ENCODE data around the gene UBR4.

Gene UBR4

GRCh38 chr1:19070197-19070651 is 139.8 kb downstream of the UBR4 start:
- H3K9ac ChIP-seq (ENCODE audit: low read depth, low read length): no peak overlapping the region
- H3K79me2 ChIP-seq (ENCODE audit: insufficient read depth, low read length): no peaks in the 10 kb centered on the region
- ATAC-seq (ENCODE audit: insufficient read depth, low read depth) (no peak), DNase-seq (no peak)
- no peak overlapping the region for H3K4me2 ChIP-seq (ENCODE audit: insufficient read depth, low read length)
- TF ChIP-seq CTCF (IDR thresholded peaks at IDR 0.05; ENCODE audit: borderline replicate concordance, extremely low read depth, low read length, poor library complexity, severe bottlenecking): no peak
- no peak for TF ChIP-seq EZH2 (IDR thresholded peaks at IDR 0.05; ENCODE audit: borderline replicate concordance, low read depth, low read length, severe bottlenecking)
- H2AFZ ChIP-seq (ENCODE audit: low read depth, low read length): no peak overlapping the region
- H3K27ac ChIP-seq (ENCODE audit: low read length): no peak overlapping the region
- H4K20me1 ChIP-seq (ENCODE audit: insufficient read depth, low read length): peaks cover 10% of the 10 kb centered on the region; the same call in 1 of the 2 replicates
- no peaks in the 10 kb centered on the region for H3K27me3 ChIP-seq (ENCODE audit: insufficient read depth, low read length, poor library complexity)
- no peaks in the 10 kb centered on the region for H3K9me3 ChIP-seq (ENCODE audit: insufficient read depth, low read length, severe bottlenecking)
- no peak overlapping the region for H3K4me3 ChIP-seq (ENCODE audit: low read depth in 1 of 2, low read length in 2 of 2)
- H3K36me3 ChIP-seq (ENCODE audit: insufficient read depth, low read length): peaks cover 22% of the 10 kb centered on the region
- H3K4me1 ChIP-seq (ENCODE audit: insufficient read depth, low read length): no peaks in the 10 kb centered on the region

- Histone ChIP-seq H3K27me3 (ENCODE audit: insufficient read depth, low read length, poor library complexity) (no peaks in the 10 kb centered on the region), H3K27ac (ENCODE audit: low read length) (no peak overlapping the region), H3K4me1 (ENCODE audit: insufficient read depth, low read length) (no peaks in the 10 kb centered on the region), H3K9me3 (ENCODE audit: insufficient read depth, low read length, severe bottlenecking) (no peaks in the 10 kb centered on the region), H3K9ac (ENCODE audit: low read depth, low read length) (no peak overlapping the region), H3K36me3 (ENCODE audit: insufficient read depth, low read length) (peaks cover 7% of the 10 kb centered on the region), H3K4me2 (ENCODE audit: insufficient read depth, low read length) (no peak overlapping the region), H2AFZ (ENCODE audit: low read depth, low read length) (no peak overlapping the region), H4K20me1 (ENCODE audit: insufficient read depth, low read length) (peaks cover 10% of the 10 kb centered on the region; the same call in 1 of the 2 replicates), H3K79me2 (ENCODE audit: insufficient read depth, low read length) (no peaks in the 10 kb centered on the region), H3K4me3 (ENCODE audit: low read depth in 1 of 2, low read length in 2 of 2) (no peak overlapping the region)
- no peak for ATAC-seq (ENCODE audit: insufficient read depth, low read depth)
- TF ChIP-seq CTCF (IDR thresholded peaks at IDR 0.05; ENCODE audit: borderline replicate concordance, extremely low read depth, low read length, poor library complexity, severe bottlenecking): no peak
- DNase-seq: no peak
These were observed 141.3 kb downstream of the UBR4 start for GRCh38 chr1:19068639-19069276.

- Histone ChIP-seq H3K4me3 (ENCODE audit: low read depth in 1 of 2, low read length in 2 of 2) (no peak overlapping the region), H2AFZ (ENCODE audit: low read depth, low read length) (no peak overlapping the region), H3K27ac (ENCODE audit: low read length) (no peak overlapping the region), H3K4me1 (ENCODE audit: insufficient read depth, low read length) (no peaks in the 10 kb centered on the region), H4K20me1 (ENCODE audit: insufficient read depth, low read length) (0 out of 2 replicates have a peak, but pooled peaks cover 8% of the 10 kb centered on the region), H3K27me3 (ENCODE audit: insufficient read depth, low read length, poor library complexity) (no peaks in the 10 kb centered on the region), H3K9me3 (ENCODE audit: insufficient read depth, low read length, severe bottlenecking) (no peaks in the 10 kb centered on the region), H3K4me2 (ENCODE audit: insufficient read depth, low read length) (no peak overlapping the region), H3K9ac (ENCODE audit: low read depth, low read length) (no peak overlapping the region), H3K79me2 (ENCODE audit: insufficient read depth, low read length) (no peaks in the 10 kb centered on the region), H3K36me3 (ENCODE audit: insufficient read depth, low read length) (peaks cover under 1% of the 10 kb centered on the region; the same call in 1 of the 2 replicates)
- no peak for DNase-seq
- ATAC-seq (ENCODE audit: insufficient read depth, low read depth): no peak
- no peak for TF ChIP-seq EZH2 (IDR thresholded peaks at IDR 0.05; ENCODE audit: borderline replicate concordance, low read depth, low read length, severe bottlenecking)
- TF ChIP-seq CTCF (IDR thresholded peaks at IDR 0.05; ENCODE audit: borderline replicate concordance, extremely low read depth, low read length, poor library complexity, severe bottlenecking): no peak
These were observed 142.0 kb downstream of the UBR4 start for GRCh38 chr1:19067912-19068638.
